ENCODE data around the gene IFT88.

The IFT88 gene

GRCh38 chr13:20573186-20573585 lies 6.2 kb downstream of the IFT88 start:
- TF ChIP-seq CTCF (IDR thresholded peaks at IDR 0.05; ENCODE audit: control insufficient read depth, insufficient read depth, low read depth, low read length, missing control alignments): no peak
- no peak overlapping the region for H3K4me3 ChIP-seq (ENCODE audit: control insufficient read depth, low read depth, low read length)
- DNase-seq (ENCODE audit: low read depth): no peak

GRCh38 chr13:20573636-20574035 lies 6.7 kb downstream of the IFT88 start:
- H3K4me3 ChIP-seq (ENCODE audit: control insufficient read depth, low read depth, low read length): no peak overlapping the region
- TF ChIP-seq CTCF (IDR thresholded peaks at IDR 0.05; ENCODE audit: control insufficient read depth, insufficient read depth, low read depth, low read length, missing control alignments): no peak
- DNase-seq (ENCODE audit: low read depth): no peak

- no peak for DNase-seq (ENCODE audit: low read depth)
- no peak for TF ChIP-seq CTCF (IDR thresholded peaks at IDR 0.05; ENCODE audit: control insufficient read depth, insufficient read depth, low read depth, low read length, missing control alignments)
- H3K4me3 ChIP-seq (ENCODE audit: control insufficient read depth, low read depth, low read length): no peak overlapping the region
Measured at GRCh38 chr13:20579191-20579590, 12.2 kb downstream of the IFT88 start.

- H3K4me3 ChIP-seq (ENCODE audit: control insufficient read depth, low read depth, low read length): no peak overlapping the region
- TF ChIP-seq CTCF (IDR thresholded peaks at IDR 0.05; ENCODE audit: control insufficient read depth, insufficient read depth, low read depth, low read length, missing control alignments): no peak
- DNase-seq (ENCODE audit: low read depth): no peak
Measured at GRCh38 chr13:20580257-20580656, 13.3 kb downstream of the IFT88 start.

- DNase-seq (ENCODE audit: low read depth): no peak
- no peak for TF ChIP-seq CTCF (IDR thresholded peaks at IDR 0.05; ENCODE audit: control insufficient read depth, insufficient read depth, low read depth, low read length, missing control alignments)
- H3K4me3 ChIP-seq (ENCODE audit: control insufficient read depth, low read depth, low read length): no peak overlapping the region
Measured at GRCh38 chr13:20582026-20582425, 15.1 kb downstream of the IFT88 start.

- H3K4me3 ChIP-seq (ENCODE audit: control insufficient read depth, low read depth, low read length): no peak overlapping the region
- no peak for TF ChIP-seq CTCF (IDR thresholded peaks at IDR 0.05; ENCODE audit: control insufficient read depth, insufficient read depth, low read depth, low read length, missing control alignments)
- no peak for DNase-seq (ENCODE audit: low read depth)
Measured at GRCh38 chr13:20583803-20584293, 16.9 kb downstream of the IFT88 start.

- TF ChIP-seq CTCF (IDR thresholded peaks at IDR 0.05; ENCODE audit: control insufficient read depth, insufficient read depth, low read depth, low read length, missing control alignments): no peak
- no peak overlapping the region for H3K4me3 ChIP-seq (ENCODE audit: control insufficient read depth, low read depth, low read length)
- DNase-seq (ENCODE audit: low read depth): no peak
Measured at GRCh38 chr13:20585371-20585770, 18.4 kb downstream of the IFT88 start.
